Heart right ventricle (tissue), 16 donors: ENCODE measurements around the gene GADD45GIP1. TPM values are rescaled to one million over a fixed set of nuclear protein-coding genes. Genes with fewer than 3 reads are reported as not detected.
A peak's percentile ranks its signal among the peaks of the same experiment; 100 is the strongest.
"Not testable (repeated sequence)": the region's sequence is repeated elsewhere in the genome, so short reads cannot be mapped to it uniquely, and the experiment has no call there.

Experiments
- ATAC-seq, 8 donors: fragments of 200-7000 bp; cut with Tn5 transposase; one replicate each; pipeline ENCODE4 v1.9.1; 2020; ENCODE audit warnings: mild to moderate bottlenecking in 8 of 8, moderate library complexity in 8 of 8, moderate number of reproducible peaks in 1 of 8
- DNase-seq, 2 donors: peaks; one replicate each; pipeline ENCODE4 v3.0.0-alpha.2; 2020
- H3K27ac ChIP-seq, 10 donors: fragments of 200-600 bp; sonication (generic) in 2 of 10; one replicate each; pipeline versions ENCODE4 v1.5.0 to v1.8.0; 2020 to 2022; ENCODE audit warnings: mild to moderate bottlenecking in 3 of 10
- H3K27me3 ChIP-seq, 7 donors: fragments of 200-600 bp; one replicate each; pipeline ENCODE4 v1.8.0; 2021 to 2022; ENCODE audit warnings: mild to moderate bottlenecking in 2 of 7
- H3K36me3 ChIP-seq, 9 donors: fragments of 200-600 bp; sonication (generic) in 1 of 9; one replicate each; pipeline versions ENCODE4 v1.5.0 to v1.8.0; 2020 to 2022; ENCODE audit warnings: mild to moderate bottlenecking in 2 of 9
- H3K4me1 ChIP-seq, 9 donors: fragments of 200-600 bp; sonication (generic) in 1 of 9; one replicate each; pipeline versions ENCODE4 v1.5.0 to v1.8.0; 2020 to 2022; ENCODE audit warnings: mild to moderate bottlenecking in 4 of 9
- H3K4me3 ChIP-seq, 10 donors: fragments of 200-600 bp; sonication (generic) in 2 of 10; one replicate each; pipeline versions ENCODE4 v1.5.0 to v1.8.0; 2020 to 2022; ENCODE audit warnings: mild to moderate bottlenecking in 7 of 10, moderate library complexity in 2 of 10
- H3K9me3 ChIP-seq, 11 donors: fragments of 200-600 bp in 10 of 11; sonication (generic) in 2 of 11; one replicate each; pipeline versions ENCODE4 v1.5.0 to v1.8.0; 2013 to 2022; ENCODE audit warnings: mild to moderate bottlenecking in 2 of 11, control low read depth in 1 of 11, moderate library complexity in 1 of 11
- WGBS, 2 donors: extraction: QIAGEN DNeasy Blood & Tissue Kit; methylation state at CpG; one replicate each; pipeline ENCODE4 v1.1.7; 2013; ENCODE audit warnings: inconsistent platforms in 1 of 2; 5-methylcytosine and 5-hydroxymethylcytosine counted together
- intact Hi-C, 10 donors: fragments of 100-400 bp; cut with DNase I; formaldehyde crosslinking; loops; one replicate each; pipeline versions ENCODE4 v1.11.1 to v1.14.2; 2022
- polyA plus RNA-seq, 2 donors: library from polyadenylated mRNA; stranded (reverse); fragments of 200-250 nt; gene quantifications; one replicate each; pipeline ENCODE4 v1.2.3, GENCODE V29; 2013
- total RNA-seq, 10 donors: library from RNA; stranded (reverse); fragmentation: NEBNext Ultra II Directional in 3 of 10; extraction: Animal tissue kit (Norgen Biotek cat#: 25700) in 3 of 10; gene quantifications; one replicate each; pipeline versions ENCODE4 v1.2.1 to v1.2.4, GENCODE V29; 2021 to 2023
- TF ChIP-seq, protein P1 (sequence below), 9 donors: fragments of 200-600 bp; sonication (generic) in 2 of 9; IDR thresholded peaks; one replicate each; pipeline versions ENCODE4 v1.5.0 to v1.8.0; 2021 to 2022; ENCODE audit warnings: antibody characterized with exemption in 9 of 9, mild to moderate bottlenecking in 5 of 9, moderate library complexity in 1 of 9
- donor health status: Arrhythmogenic right ventricular cardiomyopathy.
- donor health status: ischemic (EF 13 %, LVEDD 7.1; RV severe dilation, severe dysfunction).
- donor health status: healthy with polysubstance abuse.
- donor health status: DM: no; HTN: yes; CAD: no.
- donor health status: DM: no; HTN: no; CAD: no.
- donor health status: ischemic (EF 25% LVEDD 6.9; RV normal size, moderate dysfunction).
- donor health status: ischemic (EF 25% LVEDD 5.7; RV mildly dilated, moderate dysfunction).
- donor health status: healthy.
- donor health status: DM: yes; HTN: yes; CAD: no.
- donor health status: Ischemic cardiomyopathy.
- donor health status: ischemic (EF 35%, LVEDD 5.7; RV mildly dilated, moderate dysfunction).
- donor health status: nonischemic (EF 11% LVEDD 7.7; RV severe dilation, severe dysfunction).
- donor health status: DM: yes; HTN: yes; CAD: no.
- donor health status: PGD.
- donor health status: ischemic (EF 29% LVEDD 5.4; RV normal size, mild dysfunction).
- donor health status: nonischemic (EF 23%, LVEDD 6.1; RV moderate dilation, normal function).

GADD45GIP1 gene
- total and polyA plus RNA-seq, 12 donors, result 18.4 to 237 (median 22.1) TPM

DNA sequence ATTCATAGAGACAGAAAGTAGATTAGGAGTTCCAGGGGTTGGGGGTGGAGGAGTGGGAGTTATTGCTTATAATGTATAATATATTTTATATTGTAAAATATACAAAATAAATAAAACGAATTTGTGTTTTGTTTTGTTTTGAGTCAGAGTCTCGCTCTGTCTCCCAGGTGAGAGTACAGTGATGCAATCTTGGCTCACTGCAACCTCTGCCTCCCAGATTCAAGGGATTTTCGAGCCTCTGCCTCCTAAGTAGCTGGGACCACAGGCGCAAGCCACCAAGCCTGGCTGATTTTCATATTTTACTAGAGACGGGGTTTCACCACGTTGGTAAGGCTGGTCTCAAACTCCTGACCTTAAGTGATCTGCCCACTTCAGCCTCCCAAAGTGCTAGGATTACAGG lies 2.5 kb upstream of the GADD45GIP1 start:
- 77 to 81% methylated on average over 6 of the region's 6 CpGs for WGBS, 2 donors
- ATAC-seq, result no peak
- peaks cover 0 to 9% (median 0%) of the 10 kb centered on the region in 9 donors for H3K36me3 ChIP-seq

GRCh38 chr19:12957389-12957952 lies 448 bp upstream of the GADD45GIP1 start:
- H3K27me3 ChIP-seq, H3K9me3 ChIP-seq, DNase-seq, intact Hi-C loops: not testable (repeated sequence)
- peaks cover 0 to 29% (median 9%) of the 10 kb centered on the region in 9 donors for H3K36me3 ChIP-seq
- WGBS, 2 donors, result 30 to 35% methylated on average over 31 of the region's 31 CpGs
- peak overlapping the region; percentile 82 to 96 (median 92) for H3K27ac ChIP-seq
- peak in 4 of 8 donors; percentile 8 to 20 (median 16) for ATAC-seq
- H3K4me3 ChIP-seq, result peak overlapping the region; percentile 70 to 96 (median 83)
- H3K4me1 ChIP-seq, result peaks cover 16 to 47% (median 42%) of the 10 kb centered on the region in 9 donors

More for the DNA sequence above, 2.5 kb upstream of the GADD45GIP1 start:
- H3K9me3 ChIP-seq, result no peaks in the 10 kb centered on the region
- intact Hi-C loops, result no loop called here
- no peak for DNase-seq
- H3K4me3 ChIP-seq, result no peak overlapping the region
- TF ChIP-seq, protein P1, sequence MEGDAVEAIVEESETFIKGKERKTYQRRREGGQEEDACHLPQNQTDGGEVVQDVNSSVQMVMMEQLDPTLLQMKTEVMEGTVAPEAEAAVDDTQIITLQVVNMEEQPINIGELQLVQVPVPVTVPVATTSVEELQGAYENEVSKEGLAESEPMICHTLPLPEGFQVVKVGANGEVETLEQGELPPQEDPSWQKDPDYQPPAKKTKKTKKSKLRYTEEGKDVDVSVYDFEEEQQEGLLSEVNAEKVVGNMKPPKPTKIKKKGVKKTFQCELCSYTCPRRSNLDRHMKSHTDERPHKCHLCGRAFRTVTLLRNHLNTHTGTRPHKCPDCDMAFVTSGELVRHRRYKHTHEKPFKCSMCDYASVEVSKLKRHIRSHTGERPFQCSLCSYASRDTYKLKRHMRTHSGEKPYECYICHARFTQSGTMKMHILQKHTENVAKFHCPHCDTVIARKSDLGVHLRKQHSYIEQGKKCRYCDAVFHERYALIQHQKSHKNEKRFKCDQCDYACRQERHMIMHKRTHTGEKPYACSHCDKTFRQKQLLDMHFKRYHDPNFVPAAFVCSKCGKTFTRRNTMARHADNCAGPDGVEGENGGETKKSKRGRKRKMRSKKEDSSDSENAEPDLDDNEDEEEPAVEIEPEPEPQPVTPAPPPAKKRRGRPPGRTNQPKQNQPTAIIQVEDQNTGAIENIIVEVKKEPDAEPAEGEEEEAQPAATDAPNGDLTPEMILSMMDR (IDR thresholded peaks at IDR 0.05), result no peak
- no peak overlapping the region for H3K27ac ChIP-seq
- no peaks in the 10 kb centered on the region for H3K27me3 ChIP-seq
- H3K4me1 ChIP-seq, result peaks cover 3 to 27% (median 25%) of the 10 kb centered on the region in 9 donors

GRCh38 chr19:12955996-12956395 lies 1.0 kb downstream of the GADD45GIP1 start:
- DNase-seq (no peak), ATAC-seq (no peak)
- 49 to 62% methylated on average over 12 of the region's 12 CpGs for WGBS, 2 donors
- H3K36me3 ChIP-seq, result peaks cover 0 to 44% (median 23%) of the 10 kb centered on the region in 9 donors
- H3K9me3 ChIP-seq, result no peaks in the 10 kb centered on the region
- intact Hi-C loops, result no loop called here
- H3K4me3 ChIP-seq, result peak overlapping the region; percentile 70 to 96 (median 83)
- peak overlapping the region in 8 of 10 donors; percentile 82 to 96 (median 94) for H3K27ac ChIP-seq
- peaks cover 19 to 57% (median 48%) of the 10 kb centered on the region in 9 donors for H3K4me1 ChIP-seq
- TF ChIP-seq, protein P1 (IDR thresholded peaks at IDR 0.05), result no peak
- H3K27me3 ChIP-seq, result no peaks in the 10 kb centered on the region

DNA sequence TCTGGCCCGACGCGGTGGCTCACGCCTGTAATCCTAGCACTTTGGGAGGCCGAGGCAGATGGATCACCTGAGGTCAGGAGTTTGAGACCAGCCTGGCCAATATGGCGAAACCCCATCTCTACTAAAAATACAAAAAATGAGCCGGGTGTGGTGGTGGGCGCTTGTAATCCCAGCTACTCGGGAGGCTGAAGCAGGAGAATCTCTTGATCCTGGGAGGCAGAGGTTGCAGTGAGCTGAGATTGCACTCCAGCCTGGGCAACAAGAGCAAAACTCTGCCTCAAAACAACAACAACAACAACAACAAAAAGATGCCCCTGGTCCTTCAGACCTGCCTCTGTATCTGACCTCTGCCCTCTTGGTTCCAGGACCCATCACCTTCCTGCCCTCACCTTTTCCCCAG lies 1.4 kb downstream of the GADD45GIP1 start:
- DNase-seq, H3K27me3 ChIP-seq, ATAC-seq, intact Hi-C loops, H3K9me3 ChIP-seq: not testable (repeated sequence)
- H3K27ac ChIP-seq, result peak overlapping the region in 2 of 10 donors; percentile 93 to 94
- H3K4me3 ChIP-seq, result peak overlapping the region in 3 of 10 donors; percentile 87 to 96 (median 96)
- peaks cover 19 to 57% (median 48%) of the 10 kb centered on the region in 9 donors for H3K4me1 ChIP-seq
- WGBS, 2 donors, result 91 to 96% methylated on average over 9 of the region's 9 CpGs
- H3K36me3 ChIP-seq, result peaks cover 0 to 48% (median 26%) of the 10 kb centered on the region in 9 donors

GRCh38 chr19:12954612-12954962 lies 2.4 kb downstream of the GADD45GIP1 start:
- Histone ChIP-seq H3K4me1 (peaks cover 19 to 66% (median 48%) of the 10 kb centered on the region in 9 donors), H3K27me3 (no peaks in the 10 kb centered on the region), H3K36me3 (peaks cover 0 to 58% (median 35%) of the 10 kb centered on the region in 9 donors), H3K4me3 (no peak overlapping the region), H3K27ac (peak overlapping the region in 2 of 10 donors; percentile 81 to 91), H3K9me3 (no peaks in the 10 kb centered on the region)
- intact Hi-C loops, result no loop called here
- TF ChIP-seq, protein P1 (IDR thresholded peaks at IDR 0.05), result no peak
- WGBS, 2 donors, result 35 to 38% methylated on average over 1 of the region's 1 CpG
- ATAC-seq (no peak), DNase-seq (no peak)
